Neural progenitor cell (in vitro differentiated cells): Measurements from ENCODE around the gene MTA2. TPM values are rescaled to one million over a fixed set of nuclear protein-coding genes. Genes with fewer than 3 reads are reported as not detected.

ENCODE experiments used
- DNase-seq: peaks from one replicate; pipeline ENCODE4 v3.0.0-alpha.2; 2016; ENCODE audit warnings: low spot score
- H2AFZ ChIP-seq: fragments of 200-600 bp; sonication (generic); replicated peaks from 2 replicates; pipeline ENCODE4 v1.6.1; 2016; ENCODE audit warnings: antibody characterized with exemption
- H3F3A ChIP-seq: fragments of 200-600 bp; sonication (generic); 2 replicates; pipeline ENCODE4 v1.6.1; 2016; ENCODE audit warnings: antibody characterized with exemption, low read depth
- H3K27ac ChIP-seq: fragments of 200-600 bp; sonication (generic); 2 replicates; pipeline ENCODE4 v1.5.1; 2016; ENCODE audit warnings: mild to moderate bottlenecking
- H3K27me3 ChIP-seq: fragments of 200-600 bp; sonication (generic); 2 replicates; pipeline ENCODE4 v1.6.1; 2016; ENCODE audit warnings: mild to moderate bottlenecking, moderate library complexity
- H3K36me3 ChIP-seq: fragments of 200-600 bp; sonication (generic); 2 replicates; pipeline ENCODE4 v1.5.1; 2016
- H3K4me1 ChIP-seq: fragments of 200-600 bp; sonication (generic); 2 replicates; pipeline ENCODE4 v1.6.1; 2016; ENCODE audit warnings: mixed run types
- H3K4me2 ChIP-seq: fragments of 200-600 bp; sonication (generic); 2 replicates; pipeline ENCODE4 v1.6.1; 2016
- H3K4me3 ChIP-seq: fragments of 200-600 bp; sonication (generic); 2 replicates; pipeline ENCODE4 v1.5.1; 2016
- H3K79me2 ChIP-seq: fragments of 200-600 bp; sonication (generic); 2 replicates; pipeline ENCODE4 v1.6.1; 2016; ENCODE audit warnings: low read depth
- H3K9ac ChIP-seq: fragments of 200-600 bp; sonication (generic); 2 replicates; pipeline ENCODE4 v1.6.1; 2016
- H3K9me3 ChIP-seq: fragments of 200-600 bp; sonication (generic); 2 replicates; pipeline ENCODE4 v1.5.1; 2016; ENCODE audit warnings: low read depth
- H4K20me1 ChIP-seq: fragments of 200-600 bp; sonication (generic); 2 replicates; pipeline ENCODE4 v1.6.1; 2016; ENCODE audit warnings: low read depth
- H3K27ac Mint-ChIP-seq: 3 replicates; pipeline ENCODE4 v1.8.0; 2021; ENCODE audit warnings: mixed read lengths
- H3K27me3 Mint-ChIP-seq: 2 replicates; pipeline ENCODE4 v1.8.0; 2022; ENCODE audit warnings: low read depth, mild to moderate bottlenecking, inconsistent platforms, moderate library complexity, mixed read lengths; ENCODE audit not compliant: insufficient read depth
- H3K36me3 Mint-ChIP-seq: 3 replicates; pipeline ENCODE4 v1.8.0; 2021; ENCODE audit warnings: mixed read lengths
- H3K4me1 Mint-ChIP-seq: 3 replicates; pipeline ENCODE4 v1.8.0; 2021; ENCODE audit warnings: mixed read lengths
- H3K4me3 Mint-ChIP-seq: 3 replicates; pipeline ENCODE4 v1.8.0; 2021; ENCODE audit warnings: mild to moderate bottlenecking, moderate library complexity, mixed read lengths
- H3K9me3 Mint-ChIP-seq: 3 replicates; pipeline ENCODE4 v1.8.0; 2020; ENCODE audit warnings: mixed read lengths
- EZH2 ChIP-seq: fragments of 200-600 bp; sonication (generic); IDR thresholded peaks from 2 replicates; pipeline ENCODE4 v1.6.1; 2017; ENCODE audit warnings: antibody characterized with exemption, mild to moderate bottlenecking, moderate library complexity
- EZH2phosphoT487 ChIP-seq: fragments of 200-600 bp; sonication (generic); IDR thresholded peaks from 2 replicates; pipeline ENCODE4 v1.6.1; 2017; ENCODE audit warnings: antibody characterized with exemption
- total RNA-seq: library from RNA; depleted of rRNA; stranded (reverse); fragments of >200 nt; gene quantifications from 2 replicates; pipeline ENCODE4 v1.2.3, GENCODE V29; 2015; ENCODE audit warnings: low replicate concordance
- TF ChIP-seq, protein P1 (sequence below): fragments of 200-600 bp; sonication (generic); IDR thresholded peaks from 2 replicates; pipeline ENCODE4 v1.5.1; 2017; ENCODE audit warnings: antibody characterized with exemption, mild to moderate bottlenecking

The MTA2 gene
- total RNA-seq, 1 donor from 2014 or later: 108 TPM

DNA sequence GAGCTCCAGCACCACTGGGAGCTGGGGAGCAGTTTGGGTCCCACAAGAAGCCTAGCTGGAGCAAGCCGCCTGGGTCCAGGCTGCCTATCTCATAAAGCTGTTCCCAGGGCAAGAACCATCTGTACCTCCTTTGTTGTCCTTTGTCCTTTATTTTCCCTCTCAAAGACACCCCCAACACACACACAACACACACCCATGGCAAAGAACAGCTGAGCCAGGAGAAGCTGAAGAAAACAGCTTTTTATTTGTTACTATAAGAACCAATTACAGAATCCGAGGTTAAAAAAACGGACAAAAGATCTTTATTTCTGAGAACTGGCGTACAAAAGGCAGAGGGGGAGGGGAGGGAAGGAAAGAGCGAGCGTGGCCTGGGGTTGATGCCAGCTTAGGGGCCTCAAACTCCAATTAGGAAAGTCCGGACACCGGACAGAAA lies 8.7 kb downstream of the MTA2 start:
- Histone ChIP-seq H3K9me3 (no peaks in the 10 kb centered on the region), H3F3A (peaks cover 65% of the 10 kb centered on the region), H3K4me3 (no peak overlapping the region), H3K4me1 (peaks cover 6% of the 10 kb centered on the region), H3K36me3 (no peaks in the 10 kb centered on the region), H4K20me1 (peaks cover 8% of the 10 kb centered on the region), H3K4me2 (no peak overlapping the region), H2AFZ (no peak overlapping the region), H3K27ac (no peak overlapping the region), H3K79me2 (peaks cover 18% of the 10 kb centered on the region), H3K27me3 (no peaks in the 10 kb centered on the region), H3K9ac (no peak overlapping the region)
- Mint-ChIP-seq H3K4me1 (peaks cover 24% of the 10 kb centered on the region), H3K4me3 (peak overlapping the region; percentile 11), H3K27ac (no peak overlapping the region), H3K36me3 (peaks cover 23% of the 10 kb centered on the region), H3K9me3 (no peaks in the 10 kb centered on the region), H3K27me3 (peaks cover 2% of the 10 kb centered on the region)
- no peak for TF ChIP-seq EZH2phosphoT487
- TF ChIP-seq EZH2: no peak
- TF ChIP-seq, protein P1, sequence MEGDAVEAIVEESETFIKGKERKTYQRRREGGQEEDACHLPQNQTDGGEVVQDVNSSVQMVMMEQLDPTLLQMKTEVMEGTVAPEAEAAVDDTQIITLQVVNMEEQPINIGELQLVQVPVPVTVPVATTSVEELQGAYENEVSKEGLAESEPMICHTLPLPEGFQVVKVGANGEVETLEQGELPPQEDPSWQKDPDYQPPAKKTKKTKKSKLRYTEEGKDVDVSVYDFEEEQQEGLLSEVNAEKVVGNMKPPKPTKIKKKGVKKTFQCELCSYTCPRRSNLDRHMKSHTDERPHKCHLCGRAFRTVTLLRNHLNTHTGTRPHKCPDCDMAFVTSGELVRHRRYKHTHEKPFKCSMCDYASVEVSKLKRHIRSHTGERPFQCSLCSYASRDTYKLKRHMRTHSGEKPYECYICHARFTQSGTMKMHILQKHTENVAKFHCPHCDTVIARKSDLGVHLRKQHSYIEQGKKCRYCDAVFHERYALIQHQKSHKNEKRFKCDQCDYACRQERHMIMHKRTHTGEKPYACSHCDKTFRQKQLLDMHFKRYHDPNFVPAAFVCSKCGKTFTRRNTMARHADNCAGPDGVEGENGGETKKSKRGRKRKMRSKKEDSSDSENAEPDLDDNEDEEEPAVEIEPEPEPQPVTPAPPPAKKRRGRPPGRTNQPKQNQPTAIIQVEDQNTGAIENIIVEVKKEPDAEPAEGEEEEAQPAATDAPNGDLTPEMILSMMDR: no peak
- no peak for DNase-seq

DNA sequence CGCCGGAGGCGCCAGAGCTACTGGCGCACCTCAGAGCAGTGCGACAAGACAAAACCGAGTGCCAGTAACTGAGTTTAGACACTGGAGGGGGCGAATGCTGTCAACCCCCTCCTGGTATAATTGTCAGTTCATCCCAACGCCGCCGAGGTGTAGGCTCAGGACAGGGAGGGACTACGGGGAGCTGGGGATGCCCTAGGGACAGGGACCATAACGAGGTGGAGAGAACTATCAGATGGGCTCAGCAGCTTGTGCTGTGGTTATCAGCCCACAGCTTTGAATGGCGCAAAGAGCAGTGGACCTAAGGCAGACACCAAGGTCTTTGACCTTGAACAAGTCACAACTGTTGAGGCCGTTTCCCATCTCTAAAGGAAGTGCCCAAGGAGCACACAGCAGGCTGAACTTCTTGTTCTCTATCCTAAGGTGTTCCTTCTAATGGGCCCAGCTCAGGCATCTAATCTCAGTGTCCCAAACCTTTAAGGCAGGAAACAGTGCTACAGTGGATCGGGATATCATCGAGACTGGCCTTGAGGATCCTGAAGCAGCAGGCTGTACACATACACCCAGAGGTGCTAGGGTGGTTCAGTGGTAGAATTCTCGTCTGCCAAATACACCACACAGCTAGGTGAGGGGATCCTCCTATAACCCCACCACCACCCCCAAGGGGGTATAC lies 9.4 kb downstream of the MTA2 start:
- DNase-seq: no peak
- TF ChIP-seq EZH2: peak; percentile 2
- TF ChIP-seq, protein P1: peak; percentile 7
- TF ChIP-seq EZH2phosphoT487: no peak
- no peaks in the 10 kb centered on the region for H3K9me3 ChIP-seq
- peak overlapping the region; percentile 89 for H3K4me2 ChIP-seq
- peak overlapping the region; percentile 92 for H3K4me3 Mint-ChIP-seq
- H3F3A ChIP-seq: peaks cover 65% of the 10 kb centered on the region
- H3K27ac ChIP-seq: no peak overlapping the region
- no peak overlapping the region for H3K9ac ChIP-seq
- H3K27me3 ChIP-seq: no peaks in the 10 kb centered on the region
- no peaks in the 10 kb centered on the region for H3K36me3 ChIP-seq
- H3K9me3 Mint-ChIP-seq: no peaks in the 10 kb centered on the region
- peaks cover 2% of the 10 kb centered on the region for H3K27me3 Mint-ChIP-seq
- H3K79me2 ChIP-seq: peaks cover 17% of the 10 kb centered on the region
- H3K4me3 ChIP-seq: peak overlapping the region; percentile 59
- peaks cover 6% of the 10 kb centered on the region for H3K4me1 ChIP-seq
- peak overlapping the region; percentile 76 for H3K27ac Mint-ChIP-seq
- H3K4me1 Mint-ChIP-seq: peaks cover 24% of the 10 kb centered on the region
- H3K36me3 Mint-ChIP-seq: peaks cover 17% of the 10 kb centered on the region
- H2AFZ ChIP-seq: peak overlapping the region; percentile 91
- H4K20me1 ChIP-seq: peaks cover 5% of the 10 kb centered on the region

DNA sequence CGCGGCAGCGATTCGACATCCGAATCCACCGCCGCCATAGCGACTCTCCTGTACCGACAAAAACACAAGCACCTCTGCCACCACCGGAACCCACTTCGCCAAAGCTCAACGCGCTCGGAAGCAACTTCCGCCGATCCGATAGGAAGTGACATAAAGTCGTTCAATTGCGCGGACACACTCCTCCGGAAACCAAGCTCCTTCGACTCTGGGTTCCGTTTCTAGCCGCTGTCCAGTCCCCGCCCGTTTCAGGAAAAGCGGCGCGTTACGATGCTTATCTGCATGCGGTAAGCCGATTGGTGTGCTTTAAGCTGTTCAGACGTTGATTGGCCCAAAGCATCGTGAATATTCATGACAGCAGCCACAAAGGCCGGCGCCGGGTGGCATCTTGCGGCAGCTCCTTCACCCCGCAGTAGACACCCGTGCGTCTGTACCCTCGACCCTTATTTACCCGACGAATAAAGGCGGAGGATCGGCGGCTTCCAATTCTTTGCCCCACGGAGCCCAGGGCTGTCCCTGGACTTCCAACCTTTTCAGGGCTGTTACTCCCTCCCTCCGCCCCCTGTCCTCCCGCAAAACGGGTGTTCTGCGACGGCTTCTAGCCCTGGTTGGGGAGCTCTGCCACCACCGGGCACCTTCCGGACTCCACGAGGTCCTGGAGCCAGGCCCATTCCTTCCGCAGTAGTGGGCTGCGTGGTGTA lies 10.1 kb downstream of the MTA2 start, which contains the start of gene TUT1:
TSS of gene TUT1 (minus strand) at position 76 of the 698 bp plus-strand sequence. CDS start at position 38, 38 bp downstream.
- peaks cover 24% of the 10 kb centered on the region for H3K4me1 Mint-ChIP-seq
- Histone ChIP-seq H3K4me2 (peak within 1 kb of the TSS; percentile 89), H3K27me3 (no peaks in the 10 kb centered on the region), H3K36me3 (no peaks in the 10 kb centered on the region), H3K27ac (peak within 1 kb of the TSS; percentile 72), H3K79me2 (peaks cover 17% of the 10 kb centered on the region), H2AFZ (peak within 1 kb of the TSS; percentile 91), H3F3A (peaks cover 65% of the 10 kb centered on the region), H3K9me3 (no peaks in the 10 kb centered on the region), H3K9ac (peak within 1 kb of the TSS; percentile 74), H3K4me3 (peak within 1 kb of the TSS; percentile 84), H3K4me1 (peaks cover 6% of the 10 kb centered on the region), H4K20me1 (peaks cover 5% of the 10 kb centered on the region)
- peaks cover 2% of the 10 kb centered on the region for H3K27me3 Mint-ChIP-seq
- H3K36me3 Mint-ChIP-seq: peaks cover 13% of the 10 kb centered on the region
- TF ChIP-seq EZH2phosphoT487: peak; percentile 41
- peak; percentile 47 for TF ChIP-seq EZH2
- TF ChIP-seq, protein P1: no peak
- no peaks in the 10 kb centered on the region for H3K9me3 Mint-ChIP-seq
- DNase-seq: peak; percentile 100
- peak within 1 kb of the TSS; percentile 76 for H3K27ac Mint-ChIP-seq
- peak within 1 kb of the TSS; percentile 92 for H3K4me3 Mint-ChIP-seq
